Stimulated activated CD4-positive, alpha-beta T cell treated with anti-CD3 and anti-CD28 coated beads, Interleukin-12 subunit alpha, Interleukin-12 subunit beta, amount 100 ng/mL, for 24 hours (primary cell): Measurements from ENCODE around the gene ZDHHC11B.
"Not testable (repeated sequence)": the region's sequence is repeated elsewhere in the genome, so short reads cannot be mapped to it uniquely, and the experiment has no call there.

ENCODE experiments used
- DNase-seq, 2 experiments: peaks; one replicate each; pipeline ENCODE4 v3.0.0-alpha.2; 2020; ENCODE audit warnings: low read depth in 2 of 2

Gene ZDHHC11B

GRCh38 chr5:784428-785177 is at the start of gene ZDHHC11B:
TSS of gene ZDHHC11B (minus strand) at chr5:784729. CDS start at chr5:766919, 17,810 bp downstream.
- DNase-seq, result peak; percentile 85 to 92

GRCh38 chr5:834013-834412 is 49.5 kb upstream of the ZDHHC11B start:
- DNase-seq, result not testable (repeated sequence)

- DNase-seq, result not testable (repeated sequence)
Observed at GRCh38 chr5:828194-828593, 43.7 kb upstream of the ZDHHC11B start.

- DNase-seq, result not testable (repeated sequence)
Observed at GRCh38 chr5:825544-825943, 41.0 kb upstream of the ZDHHC11B start.

GRCh38 chr5:821504-821903 is 37.0 kb upstream of the ZDHHC11B start:
- DNase-seq, result no peak

- no peak for DNase-seq
Observed at GRCh38 chr5:820245-820644, 35.7 kb upstream of the ZDHHC11B start.

GRCh38 chr5:819078-819477 is 34.5 kb upstream of the ZDHHC11B start:
- DNase-seq, result no peak

GRCh38 chr5:816176-816575 is 31.6 kb upstream of the ZDHHC11B start:
- DNase-seq, result no peak

- DNase-seq, result no peak
Observed at GRCh38 chr5:815449-815848, 30.9 kb upstream of the ZDHHC11B start.

- DNase-seq, result not testable (repeated sequence)
Observed at GRCh38 chr5:813575-813974, 29.0 kb upstream of the ZDHHC11B start.

- DNase-seq, result not testable (repeated sequence)
Observed at GRCh38 chr5:811384-811783, 26.9 kb upstream of the ZDHHC11B start.

GRCh38 chr5:807719-808514 is 23.4 kb upstream of the ZDHHC11B start:
- DNase-seq, result not testable (repeated sequence)

- DNase-seq, result no peak
Observed at GRCh38 chr5:801472-801871, 16.9 kb upstream of the ZDHHC11B start.

GRCh38 chr5:801055-801454 is 16.5 kb upstream of the ZDHHC11B start:
- not testable (repeated sequence) for DNase-seq

GRCh38 chr5:798505-799138 is 14.1 kb upstream of the ZDHHC11B start:
- DNase-seq, result not testable (repeated sequence)

GRCh38 chr5:797986-798385 is 13.5 kb upstream of the ZDHHC11B start:
- DNase-seq, result not testable (repeated sequence)

GRCh38 chr5:795873-796272 is 11.3 kb upstream of the ZDHHC11B start:
- not testable (repeated sequence) for DNase-seq

GRCh38 chr5:794948-795347 is 10.4 kb upstream of the ZDHHC11B start:
- DNase-seq, result not testable (repeated sequence)

GRCh38 chr5:788703-789102 is 4.2 kb upstream of the ZDHHC11B start:
- not testable (repeated sequence) for DNase-seq

GRCh38 chr5:787857-788233 is 3.3 kb upstream of the ZDHHC11B start:
- not testable (repeated sequence) for DNase-seq

GRCh38 chr5:787224-787856 is 2.8 kb upstream of the ZDHHC11B start:
- not testable (repeated sequence) for DNase-seq

- DNase-seq, result not testable (repeated sequence)
Observed at GRCh38 chr5:785181-785705, 714 bp upstream of the ZDHHC11B start.
